ENCODE data around the gene C16orf90.

GRCh38 chr16:3458852-3459361 lies 36.4 kb downstream of the C16orf90 start:
- TF ChIP-seq, protein P1, sequence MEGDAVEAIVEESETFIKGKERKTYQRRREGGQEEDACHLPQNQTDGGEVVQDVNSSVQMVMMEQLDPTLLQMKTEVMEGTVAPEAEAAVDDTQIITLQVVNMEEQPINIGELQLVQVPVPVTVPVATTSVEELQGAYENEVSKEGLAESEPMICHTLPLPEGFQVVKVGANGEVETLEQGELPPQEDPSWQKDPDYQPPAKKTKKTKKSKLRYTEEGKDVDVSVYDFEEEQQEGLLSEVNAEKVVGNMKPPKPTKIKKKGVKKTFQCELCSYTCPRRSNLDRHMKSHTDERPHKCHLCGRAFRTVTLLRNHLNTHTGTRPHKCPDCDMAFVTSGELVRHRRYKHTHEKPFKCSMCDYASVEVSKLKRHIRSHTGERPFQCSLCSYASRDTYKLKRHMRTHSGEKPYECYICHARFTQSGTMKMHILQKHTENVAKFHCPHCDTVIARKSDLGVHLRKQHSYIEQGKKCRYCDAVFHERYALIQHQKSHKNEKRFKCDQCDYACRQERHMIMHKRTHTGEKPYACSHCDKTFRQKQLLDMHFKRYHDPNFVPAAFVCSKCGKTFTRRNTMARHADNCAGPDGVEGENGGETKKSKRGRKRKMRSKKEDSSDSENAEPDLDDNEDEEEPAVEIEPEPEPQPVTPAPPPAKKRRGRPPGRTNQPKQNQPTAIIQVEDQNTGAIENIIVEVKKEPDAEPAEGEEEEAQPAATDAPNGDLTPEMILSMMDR (IDR thresholded peaks at IDR 0.05), result no peak
- no peak for TF ChIP-seq EZH2 (IDR thresholded peaks at IDR 0.05; ENCODE audit: borderline replicate concordance, insufficient read depth, low read depth, low read length, poor library complexity, severe bottlenecking)

All from B cell (primary cell).